HFF-Myc (cell line): Measurements from ENCODE around the gene SRCAP.

Source experiments
- DNase-seq: peaks from one replicate; pipeline ENCODE4 v3.0.0-alpha.2; 2011; ENCODE audit warnings: low read depth; ENCODE audit errors: extremely low read depth
- H3K4me3 ChIP-seq: replicated peaks from 2 replicates; pipeline ENCODE4 v1.5.1; 2011; ENCODE audit warnings: low read depth, mild to moderate bottlenecking, control low read depth, low read length
- CTCF ChIP-seq: IDR thresholded peaks from 2 replicates; pipeline ENCODE4 v1.5.1; 2012; ENCODE audit warnings: mild to moderate bottlenecking, low read depth, low read length, control low read depth; ENCODE audit errors: missing control alignments

SRCAP gene

GRCh38 chr16:30762991-30763725, 64.2 kb downstream of the SRCAP start:
- H3K4me3 ChIP-seq, result peak overlapping the region; percentile 94
- DNase-seq, result no peak
- no peak for TF ChIP-seq CTCF

DNA sequence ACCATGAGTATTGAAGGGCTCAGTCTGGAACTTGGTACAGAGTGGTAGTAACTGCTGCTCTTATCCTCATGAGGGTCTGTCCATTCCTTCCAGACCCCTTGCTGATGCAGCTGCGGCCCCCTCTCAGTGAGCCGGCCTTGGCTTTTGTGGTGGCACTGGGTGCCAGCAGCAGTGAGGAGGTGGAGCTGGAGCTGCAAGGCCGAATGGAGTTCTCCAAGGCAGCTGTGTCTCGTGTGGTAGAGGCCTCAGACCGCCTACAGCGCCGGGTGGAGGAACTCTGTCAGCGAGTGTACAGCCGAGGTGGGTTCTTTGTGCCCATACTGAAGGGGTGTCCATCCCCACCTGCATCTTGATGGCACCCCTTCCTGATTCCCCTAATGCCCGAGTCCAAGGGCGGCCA, 65.1 kb downstream of the SRCAP start:
- DNase-seq, result no peak
- TF ChIP-seq CTCF, result no peak
- H3K4me3 ChIP-seq, result no peak overlapping the region; the same call in 1 of the 2 replicates

DNA sequence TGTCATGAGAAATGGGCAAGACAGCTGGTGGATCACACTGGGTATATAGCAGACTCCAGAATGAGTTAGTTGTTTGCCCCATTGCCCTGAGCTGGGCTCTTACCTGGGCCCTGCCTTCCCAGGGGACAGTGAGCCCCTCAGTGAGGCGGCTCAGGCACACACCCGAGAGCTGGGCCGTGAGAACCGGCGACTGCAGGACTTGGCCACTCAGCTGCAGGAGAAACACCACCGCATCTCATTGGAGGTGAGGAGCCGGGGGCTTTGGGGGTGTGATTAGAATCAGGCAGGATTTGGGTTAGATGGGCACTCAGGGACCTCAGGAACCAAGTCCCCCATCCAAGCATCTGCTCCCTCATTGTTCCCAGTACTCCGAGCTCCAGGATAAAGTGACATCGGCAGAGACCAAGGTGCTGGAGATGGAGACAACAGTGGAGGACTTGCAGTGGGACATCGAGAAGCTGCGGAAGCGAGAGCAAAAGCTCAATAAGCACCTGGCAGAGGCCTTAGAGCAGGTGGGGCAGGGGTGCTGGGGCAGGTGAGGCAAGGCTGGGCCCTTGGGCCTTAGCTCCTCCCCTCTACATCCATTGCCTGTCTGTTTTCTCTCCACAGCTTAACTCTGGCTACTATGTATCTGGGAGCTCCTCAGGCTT, 66.0 kb downstream of the SRCAP start:
- no peak overlapping the region for H3K4me3 ChIP-seq
- no peak for DNase-seq
- TF ChIP-seq CTCF, result no peak

DNA sequence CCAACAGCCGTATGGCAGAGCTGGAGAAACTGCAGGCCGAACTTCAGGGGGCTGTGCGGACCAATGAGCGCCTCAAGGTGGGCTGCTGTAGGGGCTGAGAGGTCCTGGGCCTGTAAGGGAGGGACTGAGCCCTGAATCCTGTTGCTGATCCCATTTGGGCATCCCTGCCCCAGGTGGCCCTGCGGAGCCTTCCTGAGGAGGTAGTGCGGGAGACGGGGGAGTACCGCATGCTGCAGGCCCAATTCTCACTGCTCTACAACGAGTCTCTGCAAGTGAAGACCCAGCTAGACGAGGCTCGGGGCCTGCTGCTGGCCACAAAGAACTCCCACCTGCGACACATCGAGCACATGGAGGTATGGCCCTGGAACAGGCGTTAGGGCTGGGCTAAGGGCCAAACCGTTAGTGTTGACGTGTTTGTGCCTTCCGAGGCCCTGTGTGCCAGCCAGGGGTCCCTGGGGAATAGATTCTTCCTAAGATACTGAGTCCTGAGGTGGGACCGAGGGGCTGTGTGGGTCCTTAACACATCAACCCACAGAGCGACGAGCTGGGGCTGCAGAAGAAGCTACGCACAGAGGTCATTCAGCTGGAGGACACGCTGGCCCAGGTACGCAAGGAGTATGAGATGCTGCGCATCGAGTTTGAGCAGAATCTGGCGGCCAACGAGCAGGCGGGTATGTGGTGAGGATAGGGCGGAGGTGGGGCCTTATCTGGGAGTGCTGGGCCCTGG, 67.4 kb downstream of the SRCAP start:
- DNase-seq, result no peak
- TF ChIP-seq CTCF, result no peak
- no peak overlapping the region for H3K4me3 ChIP-seq

DNA sequence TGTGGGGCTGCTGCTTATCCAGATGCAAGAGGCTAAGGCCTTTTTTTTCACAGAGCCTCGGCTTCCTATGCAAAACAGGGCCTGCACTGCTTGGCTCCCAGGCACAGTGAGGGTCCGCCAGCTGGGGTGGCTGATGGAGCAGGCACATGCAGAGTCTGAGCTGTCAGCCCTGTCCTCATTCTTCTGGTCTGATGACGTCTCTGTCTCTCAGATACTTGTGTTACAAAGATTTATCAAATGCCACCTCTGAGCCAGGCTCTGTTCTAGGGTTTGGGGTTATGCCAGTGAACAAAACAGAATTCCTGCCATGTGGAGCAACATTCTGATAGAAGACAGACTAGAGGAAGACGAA, 67.9 kb downstream of the SRCAP start:
- no peak for DNase-seq
- no peak for TF ChIP-seq CTCF
- H3K4me3 ChIP-seq, result no peak overlapping the region

GRCh38 chr16:30767767-30768465, 68.9 kb downstream of the SRCAP start:
- H3K4me3 ChIP-seq, result no peak overlapping the region
- TF ChIP-seq CTCF, result no peak
- DNase-seq, result no peak
